NOMO-1 treated with DMSO at 0.1 percent for 48 hours (cell line): ENCODE measurements around the gene RBL2.

Experiments used
- DNase-seq: peaks from one replicate; lab custom pipeline; 2025; ENCODE audit not compliant: unreplicated experiment; lab: John Stamatoyannopoulos, UW

The RBL2 gene

GRCh38 chr16:53446090-53446489 is 11.8 kb downstream of the RBL2 start:
- DNase-seq = no peak

- peak; percentile 27 for DNase-seq
These were observed 15.7 kb downstream of the RBL2 start for GRCh38 chr16:53449816-53450517.

GRCh38 chr16:53453928-53454327 is 19.7 kb downstream of the RBL2 start:
- no peak for DNase-seq

GRCh38 chr16:53456625-53457024 is 22.4 kb downstream of the RBL2 start:
- no peak for DNase-seq

- no peak for DNase-seq
These were observed 23.4 kb downstream of the RBL2 start for GRCh38 chr16:53457670-53458069.

- no peak for DNase-seq
These were observed 24.4 kb downstream of the RBL2 start for GRCh38 chr16:53458635-53459034.

GRCh38 chr16:53465606-53466280 is 31.5 kb downstream of the RBL2 start:
- DNase-seq = no peak

- no peak for DNase-seq
These were observed 42.6 kb downstream of the RBL2 start for GRCh38 chr16:53476867-53477266.

- DNase-seq = no peak
These were observed 44.7 kb downstream of the RBL2 start for GRCh38 chr16:53478965-53479364.

GRCh38 chr16:53480394-53480793 is 46.1 kb downstream of the RBL2 start:
- no peak for DNase-seq

- DNase-seq = peak; percentile 89
These were observed 47.9 kb downstream of the RBL2 start for GRCh38 chr16:53482123-53482522.

- no peak for DNase-seq
These were observed 50.3 kb downstream of the RBL2 start for GRCh38 chr16:53484542-53484941.

- no peak for DNase-seq
These were observed 52.0 kb downstream of the RBL2 start for GRCh38 chr16:53486230-53486629.

GRCh38 chr16:53489755-53490154 is 55.5 kb downstream of the RBL2 start:
- DNase-seq = no peak

GRCh38 chr16:53492503-53492902 is 58.2 kb downstream of the RBL2 start:
- DNase-seq = no peak

- DNase-seq = no peak
These were observed 60.4 kb downstream of the RBL2 start for GRCh38 chr16:53494636-53495035.

GRCh38 chr16:53495325-53495724 is 61.1 kb downstream of the RBL2 start:
- no peak for DNase-seq

GRCh38 chr16:53498984-53499383 is 64.7 kb downstream of the RBL2 start:
- DNase-seq = no peak

GRCh38 chr16:53501216-53501859 is 67.1 kb downstream of the RBL2 start:
- peak; percentile 76 for DNase-seq

- no peak for DNase-seq
These were observed 68.3 kb downstream of the RBL2 start, which contains the start of gene AKTIP for GRCh38 chr16:53502331-53503269. Gene AKTIP, minus strand, starts transcription at chr16:53503209. Its CDS starts 2,950 bp downstream, at chr16:53500259.
